Liver (tissue), 9 donors: ENCODE data around the gene SMIM13. TPM values are rescaled to one million over a fixed set of nuclear protein-coding genes. Genes with fewer than 3 reads are reported as not detected.

ENCODE experiments used
- DNase-seq: peaks from one replicate; pipeline ENCODE4 v3.0.0-alpha.2; 2017; ENCODE audit warnings: low spot score
- H3K27ac ChIP-seq, 2 donors: one replicate each; pipeline ENCODE4 v1.7.0; 2013; ENCODE audit warnings: inconsistent platforms in 2 of 2, low read length in 2 of 2, control low read depth in 1 of 2, low read depth in 1 of 2, mild to moderate bottlenecking in 1 of 2
- H3K27me3 ChIP-seq, 4 donors: one replicate each; pipeline versions ENCODE4 v1.6.1 to v1.7.0; 2013; ENCODE audit warnings: low read length in 3 of 4, inconsistent platforms in 1 of 4, mild to moderate bottlenecking in 1 of 4, moderate library complexity in 1 of 4; ENCODE audit not compliant: control insufficient read depth in 4 of 4, insufficient read depth in 4 of 4
- H3K36me3 ChIP-seq, 4 donors: one replicate each; pipeline versions ENCODE4 v1.6.1 to v1.7.0; 2013; ENCODE audit warnings: low read length in 3 of 4, mild to moderate bottlenecking in 3 of 4, low read depth in 1 of 4, moderate library complexity in 1 of 4; ENCODE audit not compliant: control insufficient read depth in 4 of 4, insufficient read depth in 3 of 4
- H3K4me1 ChIP-seq, 4 donors: one replicate each; pipeline versions ENCODE4 v1.6.1 to v1.7.0; 2013; ENCODE audit warnings: low read length in 3 of 4, mild to moderate bottlenecking in 3 of 4, moderate library complexity in 1 of 4; ENCODE audit not compliant: control insufficient read depth in 4 of 4, insufficient read depth in 4 of 4
- H3K4me3 ChIP-seq, 3 donors: one replicate each; pipeline versions ENCODE4 v1.6.1 to v1.7.0; 2013; ENCODE audit warnings: low read length in 3 of 3, control low read depth in 1 of 3, low read depth in 1 of 3, mild to moderate bottlenecking in 1 of 3
- H3K9ac ChIP-seq, 2 donors: one replicate each; pipeline ENCODE4 v1.7.0; 2013; ENCODE audit warnings: low read length in 2 of 2, mild to moderate bottlenecking in 2 of 2, moderate library complexity in 2 of 2, control low read depth in 1 of 2, low read depth in 1 of 2
- H3K9me3 ChIP-seq, 4 donors: one replicate each; pipeline versions ENCODE4 v1.6.1 to v1.7.0; 2013; ENCODE audit warnings: low read length in 3 of 4; ENCODE audit not compliant: control insufficient read depth in 4 of 4
- CTCF ChIP-seq: fragments of 150-350 bp; IDR thresholded peaks from 2 replicates; pipeline ENCODE4 v1.5.1; 2017; ENCODE audit warnings: improper control_type of control experiment, low read depth, low read length; ENCODE audit not compliant: missing input control
- EGR1 ChIP-seq, 2 donors: IDR thresholded peaks; 2 replicates each; pipeline ENCODE4 v1.6.1; 2016 to 2018; ENCODE audit warnings: antibody characterized with exemption in 2 of 2, low read depth in 2 of 2
- FOXA1 ChIP-seq: IDR thresholded peaks from 2 replicates; pipeline ENCODE4 v1.6.1; 2016; ENCODE audit warnings: antibody characterized with exemption
- FOXA2 ChIP-seq: IDR thresholded peaks from 2 replicates; pipeline ENCODE4 v1.6.1; 2016; ENCODE audit warnings: antibody characterized with exemption
- GABPA ChIP-seq, 2 donors: IDR thresholded peaks in 1 of 2; conservative IDR thresholded peaks in 1 of 2; 2 replicates each; pipeline ENCODE4 v1.6.1; 2016; ENCODE audit warnings: antibody characterized with exemption in 2 of 2, mild to moderate bottlenecking in 1 of 2, moderate library complexity in 1 of 2
- HNF4A ChIP-seq, 2 donors: conservative IDR thresholded peaks; 2 replicates each; pipeline ENCODE4 v1.6.1; 2016; ENCODE audit warnings: antibody characterized with exemption in 2 of 2, mild to moderate bottlenecking in 2 of 2
- HNF4G ChIP-seq: IDR thresholded peaks from 2 replicates; pipeline ENCODE4 v1.6.1; 2016; ENCODE audit warnings: antibody characterized with exemption
- JUND ChIP-seq, 2 donors: IDR thresholded peaks; 2 replicates each; pipeline ENCODE4 v1.6.1; 2016; ENCODE audit warnings: antibody characterized with exemption in 2 of 2
- MAX ChIP-seq: IDR thresholded peaks from 2 replicates; pipeline ENCODE4 v1.6.1; 2016; ENCODE audit warnings: antibody characterized with exemption
- NR2F2 ChIP-seq: IDR thresholded peaks from 2 replicates; pipeline ENCODE4 v1.6.1; 2016; ENCODE audit warnings: antibody characterized with exemption
- RAD21 ChIP-seq, 2 donors: IDR thresholded peaks; 2 replicates each; pipeline ENCODE4 v1.6.1; 2016; ENCODE audit warnings: antibody characterized with exemption in 2 of 2, mild to moderate bottlenecking in 2 of 2
- RXRA ChIP-seq, 2 donors: IDR thresholded peaks; 2 replicates each; pipeline ENCODE4 v1.6.1; 2017 to 2018; ENCODE audit warnings: antibody characterized with exemption in 2 of 2, mild to moderate bottlenecking in 1 of 2
- SP1 ChIP-seq: IDR thresholded peaks from 2 replicates; pipeline ENCODE4 v1.6.1; 2018; ENCODE audit warnings: antibody characterized with exemption, mild to moderate bottlenecking
- TAF1 ChIP-seq: conservative IDR thresholded peaks from 2 replicates; pipeline ENCODE4 v1.6.1; 2016; ENCODE audit warnings: antibody characterized with exemption, mild to moderate bottlenecking
- YY1 ChIP-seq: IDR thresholded peaks from 2 replicates; pipeline ENCODE4 v1.6.1; 2016; ENCODE audit warnings: antibody characterized with exemption, mild to moderate bottlenecking
- ZBTB33 ChIP-seq: IDR thresholded peaks from 2 replicates; pipeline ENCODE4 v1.6.1; 2016; ENCODE audit warnings: antibody characterized with exemption
- WGBS: extraction: QIAGEN DNeasy Blood & Tissue Kit; methylation state at CpG from one replicate; pipeline ENCODE4 v1.1.7; 2013; 5-methylcytosine and 5-hydroxymethylcytosine counted together
- polyA plus RNA-seq, 2 donors: library from polyadenylated mRNA; stranded (reverse) in 1 of 2; unstranded in 1 of 2; fragments of 200-250 nt in 1 of 2; fragments of >200 nt in 1 of 2; fragmentation: Nextera tagmentation in 1 of 2; extraction: Ambion mirVana in 1 of 2; gene quantifications; one replicate each; pipeline versions ENCODE4 v1.2.1 to v1.2.3, GENCODE V29; 2013 to 2015
- total RNA-seq, 2 donors: library from RNA; depleted of rRNA; stranded (reverse); fragments of >200 nt; gene quantifications; one replicate each; pipeline ENCODE4 v1.2.3, GENCODE V29; 2014
- TF ChIP-seq, protein P1 (sequence below): IDR thresholded peaks from 2 replicates; pipeline ENCODE4 v1.6.1; 2016; ENCODE audit warnings: antibody characterized with exemption
- TF ChIP-seq, protein P2 (sequence below): IDR thresholded peaks from 2 replicates; pipeline ENCODE4 v1.6.1; 2016; ENCODE audit warnings: antibody characterized with exemption, mild to moderate bottlenecking
- donor health status: healthy.
- donor health status: healthy.
- donor health status: healthy.
- donor health status: healthy.
- donor health status: healthy.

Gene SMIM13
- total and polyA plus RNA-seq, 4 donors = 2.8 to 9.0 (median 5.8) TPM

- peaks cover 0 to 6% (median 0%) of the 10 kb centered on the region in 4 donors for H3K9me3 ChIP-seq
- DNase-seq = no peak
- H3K4me1 ChIP-seq = peaks cover 0 to 6% (median 0%) of the 10 kb centered on the region in 4 donors
- H3K4me3 ChIP-seq = no peak overlapping the region
- TF ChIP-seq YY1 (no peak), MAX (no peak), RAD21 (IDR thresholded peaks at IDR 0.05) (no peak), HNF4G (no peak), GABPA (IDR thresholded peaks at IDR 0.05 in 1 of 2, conservative IDR thresholded peaks at IDR 0.05 in 1 of 2) (no peak), SP1 (no peak), EGR1 (IDR thresholded peaks at IDR 0.05; ENCODE audit: low read depth in 2 of 2) (no peak), HNF4A (conservative IDR thresholded peaks at IDR 0.05) (no peak), RXRA (IDR thresholded peaks at IDR 0.05) (no peak)
- no peaks in the 10 kb centered on the region for H3K27me3 ChIP-seq
- no peak overlapping the region for H3K9ac ChIP-seq
- no peaks in the 10 kb centered on the region for H3K36me3 ChIP-seq
- 98% methylated on average over 1 of the region's 1 CpG for WGBS
- no peak overlapping the region for H3K27ac ChIP-seq
Measured at GRCh38 chr6:11177271-11177670, 83.6 kb downstream of the SMIM13 start.

GRCh38 chr6:11179088-11179418 lies 85.4 kb downstream of the SMIM13 start:
- Histone ChIP-seq H3K9me3 (peaks cover 0 to 6% (median 0%) of the 10 kb centered on the region in 4 donors), H3K4me1 (no peaks in the 10 kb centered on the region), H3K4me3 (no peak overlapping the region), H3K9ac (no peak overlapping the region), H3K27me3 (no peaks in the 10 kb centered on the region), H3K27ac (no peak overlapping the region), H3K36me3 (peaks cover 0 to 3% (median 1%) of the 10 kb centered on the region in 4 donors)
- TF ChIP-seq MAX (no peak), CTCF (no peak), FOXA1 (no peak), FOXA2 (no peak), HNF4G (no peak), ZBTB33 (no peak), JUND (IDR thresholded peaks at IDR 0.05) (no peak), YY1 (no peak), RXRA (IDR thresholded peaks at IDR 0.05) (no peak), TAF1 (no peak), HNF4A (conservative IDR thresholded peaks at IDR 0.05) (no peak), SP1 (no peak), RAD21 (IDR thresholded peaks at IDR 0.05) (no peak), NR2F2 (no peak)
- TF ChIP-seq, protein P1, sequence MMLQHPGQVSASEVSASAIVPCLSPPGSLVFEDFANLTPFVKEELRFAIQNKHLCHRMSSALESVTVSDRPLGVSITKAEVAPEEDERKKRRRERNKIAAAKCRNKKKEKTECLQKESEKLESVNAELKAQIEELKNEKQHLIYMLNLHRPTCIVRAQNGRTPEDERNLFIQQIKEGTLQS = no peak
- TF ChIP-seq, protein P2, sequence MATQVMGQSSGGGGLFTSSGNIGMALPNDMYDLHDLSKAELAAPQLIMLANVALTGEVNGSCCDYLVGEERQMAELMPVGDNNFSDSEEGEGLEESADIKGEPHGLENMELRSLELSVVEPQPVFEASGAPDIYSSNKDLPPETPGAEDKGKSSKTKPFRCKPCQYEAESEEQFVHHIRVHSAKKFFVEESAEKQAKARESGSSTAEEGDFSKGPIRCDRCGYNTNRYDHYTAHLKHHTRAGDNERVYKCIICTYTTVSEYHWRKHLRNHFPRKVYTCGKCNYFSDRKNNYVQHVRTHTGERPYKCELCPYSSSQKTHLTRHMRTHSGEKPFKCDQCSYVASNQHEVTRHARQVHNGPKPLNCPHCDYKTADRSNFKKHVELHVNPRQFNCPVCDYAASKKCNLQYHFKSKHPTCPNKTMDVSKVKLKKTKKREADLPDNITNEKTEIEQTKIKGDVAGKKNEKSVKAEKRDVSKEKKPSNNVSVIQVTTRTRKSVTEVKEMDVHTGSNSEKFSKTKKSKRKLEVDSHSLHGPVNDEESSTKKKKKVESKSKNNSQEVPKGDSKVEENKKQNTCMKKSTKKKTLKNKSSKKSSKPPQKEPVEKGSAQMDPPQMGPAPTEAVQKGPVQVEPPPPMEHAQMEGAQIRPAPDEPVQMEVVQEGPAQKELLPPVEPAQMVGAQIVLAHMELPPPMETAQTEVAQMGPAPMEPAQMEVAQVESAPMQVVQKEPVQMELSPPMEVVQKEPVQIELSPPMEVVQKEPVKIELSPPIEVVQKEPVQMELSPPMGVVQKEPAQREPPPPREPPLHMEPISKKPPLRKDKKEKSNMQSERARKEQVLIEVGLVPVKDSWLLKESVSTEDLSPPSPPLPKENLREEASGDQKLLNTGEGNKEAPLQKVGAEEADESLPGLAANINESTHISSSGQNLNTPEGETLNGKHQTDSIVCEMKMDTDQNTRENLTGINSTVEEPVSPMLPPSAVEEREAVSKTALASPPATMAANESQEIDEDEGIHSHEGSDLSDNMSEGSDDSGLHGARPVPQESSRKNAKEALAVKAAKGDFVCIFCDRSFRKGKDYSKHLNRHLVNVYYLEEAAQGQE = no peak
- no peak for DNase-seq
- 81% methylated on average over 6 of the region's 6 CpGs for WGBS
